ENCODE data around the gene CCDC63. TPM values are rescaled to one million over a fixed set of nuclear protein-coding genes. Genes with fewer than 3 reads are reported as not detected.
A peak's percentile ranks its signal among the peaks of the same experiment; 100 is the strongest.

Gene CCDC63
- polyA plus RNA-seq, result not detected
- long read RNA-seq, donor 1, result 0 reads
- long read RNA-seq, donor 2, result 0 reads
- long read RNA-seq, donor 3, result 0 reads
- long read RNA-seq, donor 4, result 0 reads
- long read RNA-seq, donor 5, result 0 reads
- long read RNA-seq, donor 6, result 0 reads
- long read RNA-seq, donor 7, result 0 reads
- long read RNA-seq, donor 8, result 0 reads
- long read RNA-seq, donor 9, result 0 reads
- long read RNA-seq, donor 10, result 0 reads
- long read RNA-seq, donor 11, result 0 reads

DNA sequence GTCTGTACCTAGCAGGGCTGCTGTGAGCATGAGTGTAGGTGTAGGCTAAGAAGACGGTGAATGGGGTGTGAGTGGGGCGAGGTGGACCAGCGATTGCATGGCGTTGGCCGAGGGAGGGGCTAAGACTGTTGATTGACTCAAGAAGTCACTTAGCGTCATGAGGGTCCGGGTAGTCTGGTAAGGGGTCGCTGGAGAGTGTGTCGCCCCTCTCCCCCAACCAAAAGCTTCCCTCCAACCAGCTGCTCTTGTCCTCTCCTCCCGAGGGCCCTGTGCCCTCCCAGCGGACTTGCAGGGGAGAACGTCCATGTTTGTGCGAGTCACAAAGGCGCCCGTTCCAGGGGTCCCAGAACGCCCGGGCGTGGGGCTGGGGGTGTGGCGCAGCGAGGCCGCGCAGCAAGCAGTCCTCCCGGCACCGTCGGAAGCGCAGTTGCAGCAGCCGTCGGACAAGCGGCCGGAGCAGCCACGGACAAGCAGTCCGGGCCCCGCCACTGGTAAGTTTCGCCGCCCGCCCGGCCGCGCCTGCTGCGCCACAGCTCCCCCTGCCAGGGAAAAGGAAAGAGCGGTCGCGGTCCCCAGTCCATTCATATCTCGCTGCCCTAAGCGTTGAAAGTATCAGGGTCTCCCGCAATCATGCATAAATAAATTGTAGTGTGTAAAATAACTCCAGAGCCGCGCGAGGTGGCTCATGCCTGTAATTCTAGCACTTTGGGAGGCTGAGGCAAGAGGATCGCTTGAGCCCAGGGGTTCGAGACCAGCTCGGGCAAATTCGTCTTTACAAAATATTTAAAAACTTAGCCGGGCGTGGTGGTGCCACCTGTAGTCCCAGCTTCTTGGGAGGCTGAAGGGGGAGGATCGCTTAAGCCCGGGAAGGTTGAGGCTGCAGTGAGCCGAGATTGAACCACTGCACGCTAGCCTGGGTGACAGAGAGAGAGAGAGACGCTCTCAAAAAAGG lies at the start of gene CCDC63:
CCDC63 (plus strand) TSS at position 373 of the 952 bp plus-strand sequence. CDS start 5,968 bp downstream, outside the sequence.
- Histone ChIP-seq H3K9me3 (ENCODE audit: control insufficient read depth, low read depth, low read length) (no peaks in the 10 kb centered on the region), H3K4me1 (ENCODE audit: control insufficient read depth, insufficient read depth, low read length) (no peaks in the 10 kb centered on the region), H3K27me3 (ENCODE audit: control insufficient read depth, insufficient read depth, low read length) (peaks cover 51% of the 10 kb centered on the region), H3K36me3 (ENCODE audit: control insufficient read depth, insufficient read depth, low read length) (no peaks in the 10 kb centered on the region), H3K4me3 (ENCODE audit: low read length) (peak within 1 kb of the TSS; percentile 24), H3K27ac (ENCODE audit: low read length) (no peak within 1 kb of the TSS)
- WGBS (ENCODE audit: insufficient coverage, low lambda C conversion rate), result 100% methylated on average over 1 of the region's 60 CpGs
- peak in 1 of 2 donors; percentile 36 for DNase-seq

DNA sequence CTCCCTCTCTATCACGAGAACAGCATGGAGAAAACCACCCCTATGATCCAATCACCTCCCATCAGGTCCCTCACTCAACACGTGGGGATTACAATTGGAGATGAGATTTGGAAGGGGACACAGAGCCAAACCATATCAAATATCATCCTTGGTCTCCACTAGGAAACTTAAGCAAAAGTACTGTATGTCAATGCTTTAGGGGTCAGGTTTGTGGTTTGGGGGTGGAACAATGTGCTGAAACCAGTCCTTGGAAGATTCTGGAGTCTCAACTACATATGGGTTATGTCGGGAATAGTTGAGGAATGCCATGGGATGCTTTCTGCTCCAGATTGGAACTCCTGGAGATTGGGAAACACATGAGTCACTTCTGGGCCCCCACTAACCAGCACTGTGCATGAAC lies 48.3 kb upstream of the CCDC63 start:
- whole genome bisulfite sequencing (ENCODE audit: insufficient coverage, low lambda C conversion rate), result no CpG with 5 or more reads among the region's 3 CpGs
- no peaks in the 10 kb centered on the region for H3K27me3 ChIP-seq (ENCODE audit: control insufficient read depth, insufficient read depth, low read length)
- H3K4me1 ChIP-seq (ENCODE audit: control insufficient read depth, insufficient read depth, low read length), result no peaks in the 10 kb centered on the region
- DNase-seq, result no peak
- no peaks in the 10 kb centered on the region for H3K9me3 ChIP-seq (ENCODE audit: control insufficient read depth, low read depth, low read length)
- H3K27ac ChIP-seq (ENCODE audit: low read length), result no peak overlapping the region
- no peak overlapping the region for H3K4me3 ChIP-seq (ENCODE audit: low read length)
- H3K36me3 ChIP-seq (ENCODE audit: control insufficient read depth, insufficient read depth, low read length), result no peaks in the 10 kb centered on the region

DNA sequence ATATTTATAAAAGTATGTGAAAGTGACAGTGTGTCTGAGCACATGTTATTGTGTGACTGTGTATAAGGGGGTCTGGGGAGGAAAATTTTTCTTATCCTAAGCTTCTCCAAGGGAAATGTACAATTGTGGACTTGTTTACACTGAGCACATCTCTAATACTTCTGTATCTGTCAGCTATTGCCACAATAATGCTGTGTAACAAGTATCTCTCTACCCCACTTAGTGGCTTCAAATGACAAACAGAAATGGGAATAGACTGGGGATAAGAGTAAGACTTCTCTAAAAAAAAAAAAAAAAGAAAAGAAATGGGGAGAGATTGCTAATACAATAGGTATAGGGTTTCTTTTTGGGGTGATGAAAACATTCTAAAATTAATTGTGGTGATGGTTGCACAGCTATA lies 44.3 kb upstream of the CCDC63 start:
- Histone ChIP-seq H3K27ac (ENCODE audit: low read length) (no peak overlapping the region), H3K9me3 (ENCODE audit: control insufficient read depth, low read depth, low read length) (no peaks in the 10 kb centered on the region), H3K4me1 (ENCODE audit: control insufficient read depth, insufficient read depth, low read length) (no peaks in the 10 kb centered on the region), H3K27me3 (ENCODE audit: control insufficient read depth, insufficient read depth, low read length) (no peaks in the 10 kb centered on the region), H3K4me3 (ENCODE audit: low read length) (no peak overlapping the region), H3K36me3 (ENCODE audit: control insufficient read depth, insufficient read depth, low read length) (no peaks in the 10 kb centered on the region)
- no peak for DNase-seq

DNA sequence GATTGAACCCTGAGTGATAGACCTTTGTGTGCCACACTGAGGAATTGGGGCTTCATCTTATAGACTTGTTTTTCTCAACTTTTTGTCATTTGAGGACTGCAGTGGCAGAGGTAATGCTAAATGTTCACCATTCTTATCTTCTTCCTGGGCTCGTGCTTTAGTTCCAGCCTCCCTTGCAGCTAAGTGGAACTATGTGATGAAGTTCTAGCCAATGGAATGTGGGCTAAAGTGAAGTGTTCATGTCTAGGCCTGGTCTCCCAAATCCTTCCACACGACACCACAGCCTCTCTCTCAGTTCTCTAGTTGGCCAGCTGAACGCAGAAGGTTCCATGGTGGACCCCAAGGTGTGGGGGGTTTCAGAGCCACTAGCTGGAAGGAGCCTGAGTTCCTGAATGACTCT lies 42.4 kb upstream of the CCDC63 start:
- H3K4me1 ChIP-seq (ENCODE audit: control insufficient read depth, insufficient read depth, low read length), result no peaks in the 10 kb centered on the region
- no peak overlapping the region for H3K27ac ChIP-seq (ENCODE audit: low read length)
- no peak for DNase-seq
- H3K4me3 ChIP-seq (ENCODE audit: low read length), result no peak overlapping the region
- WGBS (ENCODE audit: insufficient coverage, low lambda C conversion rate), result no CpG with 5 or more reads among the region's 3 CpGs
- no peaks in the 10 kb centered on the region for H3K9me3 ChIP-seq (ENCODE audit: control insufficient read depth, low read depth, low read length)
- no peaks in the 10 kb centered on the region for H3K36me3 ChIP-seq (ENCODE audit: control insufficient read depth, insufficient read depth, low read length)
- H3K27me3 ChIP-seq (ENCODE audit: control insufficient read depth, insufficient read depth, low read length), result no peaks in the 10 kb centered on the region

DNA sequence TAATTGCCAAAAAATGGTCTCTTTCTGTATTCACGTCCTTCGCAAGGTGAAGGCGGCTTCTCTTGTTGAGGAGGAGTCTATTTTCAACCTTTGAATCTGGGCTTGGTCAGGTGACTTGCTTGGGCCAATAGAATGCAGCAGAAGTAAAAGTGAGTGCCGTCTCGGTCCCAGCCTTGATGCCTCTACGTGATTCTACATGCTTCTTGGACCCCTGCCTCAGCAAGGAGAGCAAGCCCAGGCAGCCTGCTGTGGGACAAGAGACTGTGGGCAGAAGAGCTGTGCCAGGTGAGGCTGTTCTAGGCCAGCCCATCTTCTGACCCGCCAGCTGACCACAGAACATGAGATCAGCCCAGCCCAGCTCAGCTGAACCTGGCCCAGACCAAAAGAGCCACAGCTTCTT lies 39.1 kb upstream of the CCDC63 start:
- Histone ChIP-seq H3K9me3 (ENCODE audit: control insufficient read depth, low read depth, low read length) (no peaks in the 10 kb centered on the region), H3K4me3 (ENCODE audit: low read length) (no peak overlapping the region), H3K4me1 (ENCODE audit: control insufficient read depth, insufficient read depth, low read length) (no peaks in the 10 kb centered on the region), H3K36me3 (ENCODE audit: control insufficient read depth, insufficient read depth, low read length) (no peaks in the 10 kb centered on the region), H3K27ac (ENCODE audit: low read length) (no peak overlapping the region), H3K27me3 (ENCODE audit: control insufficient read depth, insufficient read depth, low read length) (peaks cover 4% of the 10 kb centered on the region)
- no CpG with 5 or more reads among the region's 7 CpGs for WGBS (ENCODE audit: insufficient coverage, low lambda C conversion rate)
- no peak for DNase-seq

DNA sequence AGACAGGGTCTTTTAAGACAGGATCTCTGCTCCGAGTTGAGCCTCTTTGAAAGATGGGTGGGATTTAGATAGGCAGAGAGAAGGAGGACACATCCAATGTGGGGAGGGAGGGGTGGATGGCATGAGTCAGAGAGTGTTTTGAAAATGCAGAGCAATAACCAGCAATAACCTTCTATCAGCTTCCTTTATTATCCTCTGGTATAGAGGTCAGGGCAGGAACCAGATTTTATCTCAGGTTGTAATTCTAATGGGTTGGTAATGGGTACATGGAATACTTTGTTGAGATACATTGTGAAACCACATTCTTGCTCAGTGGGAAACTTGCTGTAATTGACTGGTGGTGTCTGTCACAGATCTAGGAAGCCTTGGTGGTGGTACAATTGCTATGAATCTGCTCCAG lies 37.6 kb upstream of the CCDC63 start:
- peaks cover 11% of the 10 kb centered on the region for H3K27me3 ChIP-seq (ENCODE audit: control insufficient read depth, insufficient read depth, low read length)
- H3K4me1 ChIP-seq (ENCODE audit: control insufficient read depth, insufficient read depth, low read length), result no peaks in the 10 kb centered on the region
- H3K9me3 ChIP-seq (ENCODE audit: control insufficient read depth, low read depth, low read length), result no peaks in the 10 kb centered on the region
- H3K27ac ChIP-seq (ENCODE audit: low read length), result no peak overlapping the region
- H3K4me3 ChIP-seq (ENCODE audit: low read length), result no peak overlapping the region
- H3K36me3 ChIP-seq (ENCODE audit: control insufficient read depth, insufficient read depth, low read length), result no peaks in the 10 kb centered on the region
- WGBS (ENCODE audit: insufficient coverage, low lambda C conversion rate), result no CpG with 5 or more reads among the region's 1 CpG
- peak; percentile 38 to 58 for DNase-seq

DNA sequence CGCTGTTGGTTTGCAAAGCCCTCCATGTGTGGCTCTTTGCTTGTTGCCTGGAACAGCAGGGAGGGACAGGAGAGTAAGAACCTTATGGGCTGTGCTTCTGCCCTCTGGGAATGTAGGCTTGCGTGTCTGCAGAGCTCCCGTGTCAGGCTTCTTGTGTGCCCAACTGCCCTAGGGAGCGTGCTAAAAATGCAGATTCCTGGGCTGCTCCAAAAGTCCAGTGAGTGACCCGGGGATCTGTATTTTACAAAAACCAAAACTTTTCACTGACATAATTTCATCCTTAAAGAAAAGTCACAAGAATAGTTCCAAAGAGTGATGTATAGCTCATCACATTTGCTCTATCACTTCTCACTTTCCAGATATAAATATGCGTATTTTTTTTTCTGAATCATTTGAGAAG lies 34.8 kb upstream of the CCDC63 start:
- Histone ChIP-seq H3K36me3 (ENCODE audit: control insufficient read depth, insufficient read depth, low read length) (no peaks in the 10 kb centered on the region), H3K9me3 (ENCODE audit: control insufficient read depth, low read depth, low read length) (no peaks in the 10 kb centered on the region), H3K27me3 (ENCODE audit: control insufficient read depth, insufficient read depth, low read length) (peaks cover 11% of the 10 kb centered on the region), H3K4me3 (ENCODE audit: low read length) (no peak overlapping the region), H3K27ac (ENCODE audit: low read length) (no peak overlapping the region), H3K4me1 (ENCODE audit: control insufficient read depth, insufficient read depth, low read length) (no peaks in the 10 kb centered on the region)
- DNase-seq, result no peak
- no CpG with 5 or more reads among the region's 6 CpGs for WGBS (ENCODE audit: insufficient coverage, low lambda C conversion rate)

DNA sequence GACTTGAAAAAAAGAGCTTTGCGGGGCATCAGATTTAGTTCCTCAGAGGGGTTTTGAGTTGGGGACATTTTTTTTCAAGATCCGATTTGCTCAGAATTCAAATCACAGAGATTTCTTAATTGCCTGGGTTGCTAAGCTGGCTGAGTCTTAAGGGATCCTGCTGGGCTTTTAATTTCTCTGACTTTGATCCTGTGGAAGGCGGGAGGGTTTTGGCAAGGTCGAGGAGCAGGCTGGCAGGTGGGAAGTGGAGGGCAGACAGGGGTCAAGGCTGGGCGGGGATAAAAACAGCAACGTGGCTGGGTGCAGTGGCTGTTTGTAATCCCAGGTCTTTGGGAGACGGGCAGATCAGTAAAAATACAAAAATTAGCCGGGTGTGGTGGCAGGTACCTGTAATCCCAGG lies 33.5 kb upstream of the CCDC63 start:
- Histone ChIP-seq H3K4me1 (ENCODE audit: control insufficient read depth, insufficient read depth, low read length) (no peaks in the 10 kb centered on the region), H3K27me3 (ENCODE audit: control insufficient read depth, insufficient read depth, low read length) (peaks cover 11% of the 10 kb centered on the region), H3K27ac (ENCODE audit: low read length) (no peak overlapping the region), H3K9me3 (ENCODE audit: control insufficient read depth, low read depth, low read length) (no peaks in the 10 kb centered on the region), H3K4me3 (ENCODE audit: low read length) (no peak overlapping the region), H3K36me3 (ENCODE audit: control insufficient read depth, insufficient read depth, low read length) (no peaks in the 10 kb centered on the region)
- no peak for DNase-seq
- WGBS (ENCODE audit: insufficient coverage, low lambda C conversion rate), result 20% methylated on average over 1 of the region's 8 CpGs

DNA sequence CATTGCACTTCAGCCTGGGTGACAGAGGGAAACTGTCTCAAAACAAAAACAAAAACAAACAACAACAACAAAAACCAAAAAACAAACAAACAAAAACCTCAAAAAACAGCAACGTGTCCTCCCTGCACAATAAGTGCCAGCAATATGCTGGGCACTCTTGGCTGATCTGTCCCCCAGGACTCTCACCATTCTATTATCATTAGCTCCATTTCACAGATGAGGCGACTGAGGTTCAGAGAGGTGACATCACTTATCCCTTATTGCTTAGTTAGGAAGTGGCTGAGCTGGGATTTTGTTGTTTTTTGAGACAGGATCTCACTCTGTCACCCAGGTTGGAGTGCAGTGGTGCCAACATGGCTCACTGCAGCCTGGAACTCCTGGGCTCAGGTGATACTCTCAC lies 33.0 kb upstream of the CCDC63 start:
- H3K27me3 ChIP-seq (ENCODE audit: control insufficient read depth, insufficient read depth, low read length), result peaks cover 11% of the 10 kb centered on the region
- H3K4me3 ChIP-seq (ENCODE audit: low read length), result no peak overlapping the region
- DNase-seq, result no peak
- no peak overlapping the region for H3K27ac ChIP-seq (ENCODE audit: low read length)
- WGBS (ENCODE audit: insufficient coverage, low lambda C conversion rate), result no CpG with 5 or more reads among the region's 2 CpGs
- no peaks in the 10 kb centered on the region for H3K36me3 ChIP-seq (ENCODE audit: control insufficient read depth, insufficient read depth, low read length)
- no peaks in the 10 kb centered on the region for H3K9me3 ChIP-seq (ENCODE audit: control insufficient read depth, low read depth, low read length)
- no peaks in the 10 kb centered on the region for H3K4me1 ChIP-seq (ENCODE audit: control insufficient read depth, insufficient read depth, low read length)

DNA sequence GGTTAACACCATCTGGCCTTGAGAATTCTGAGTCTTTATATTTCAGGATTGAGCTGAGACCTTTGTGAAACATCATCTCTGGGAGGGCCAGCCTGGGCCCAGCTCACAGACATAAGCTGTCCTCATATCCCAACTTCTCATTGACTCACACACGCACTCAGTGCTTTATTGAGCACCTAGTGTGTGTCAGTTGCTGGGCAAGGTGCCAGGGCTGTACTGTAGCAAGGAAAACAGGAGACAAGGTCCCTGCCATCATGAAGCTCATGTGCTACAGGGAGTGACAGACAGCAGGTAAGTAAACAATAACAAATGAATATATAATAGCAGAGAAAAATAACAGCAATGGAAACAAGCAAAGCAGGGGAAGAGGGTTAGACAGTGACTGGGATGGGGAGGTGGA lies 30.5 kb upstream of the CCDC63 start:
- WGBS (ENCODE audit: insufficient coverage, low lambda C conversion rate), result no CpG with 5 or more reads among the region's 1 CpG
- Histone ChIP-seq H3K9me3 (ENCODE audit: control insufficient read depth, low read depth, low read length) (no peaks in the 10 kb centered on the region), H3K4me3 (ENCODE audit: low read length) (no peak overlapping the region), H3K36me3 (ENCODE audit: control insufficient read depth, insufficient read depth, low read length) (no peaks in the 10 kb centered on the region), H3K4me1 (ENCODE audit: control insufficient read depth, insufficient read depth, low read length) (no peaks in the 10 kb centered on the region), H3K27ac (ENCODE audit: low read length) (no peak overlapping the region), H3K27me3 (ENCODE audit: control insufficient read depth, insufficient read depth, low read length) (peaks cover 11% of the 10 kb centered on the region)
- DNase-seq, result no peak
